Epithelial cell of prostate (primary cell): ENCODE results near the gene EFL1.
A peak's percentile ranks its signal among the peaks of the same experiment; 100 is the strongest.
"Not testable (repeated sequence)": the region's sequence is repeated elsewhere in the genome, so short reads cannot be mapped to it uniquely, and the experiment has no call there.

Experiments
- DNase-seq: peaks from one replicate; pipeline ENCODE4 v3.0.0-alpha.2; 2011; ENCODE audit warnings: low read depth, low spot score
- H3K27ac ChIP-seq: fragments of 450-650 bp; 2 replicates; pipeline ENCODE4 v1.5.1; 2017; ENCODE audit warnings: mild to moderate bottlenecking

EFL1 gene

GRCh38 chr15:82210066-82210597 lies 52.4 kb downstream of the EFL1 start:
- H3K27ac ChIP-seq, DNase-seq: not testable (repeated sequence)

- DNase-seq, H3K27ac ChIP-seq: not testable (repeated sequence)
Observed at GRCh38 chr15:82204575-82204974, 58.0 kb downstream of the EFL1 start.

- peak; percentile 6 for DNase-seq
- H3K27ac ChIP-seq = no peak overlapping the region
Observed at GRCh38 chr15:82197733-82198594, 64.6 kb downstream of the EFL1 start.

- no peak for DNase-seq
- H3K27ac ChIP-seq = no peak overlapping the region
Observed at GRCh38 chr15:82196353-82196752, 66.2 kb downstream of the EFL1 start.

- not testable (repeated sequence) for H3K27ac ChIP-seq, DNase-seq
Observed at GRCh38 chr15:82195818-82196217, 66.7 kb downstream of the EFL1 start.

- DNase-seq, H3K27ac ChIP-seq: not testable (repeated sequence)
Observed at GRCh38 chr15:82194488-82194887, 68.0 kb downstream of the EFL1 start.

- not testable (repeated sequence) for DNase-seq, H3K27ac ChIP-seq
Observed at GRCh38 chr15:82193435-82193834, 69.1 kb downstream of the EFL1 start.

GRCh38 chr15:82192394-82192793 lies 70.1 kb downstream of the EFL1 start:
- not testable (repeated sequence) for DNase-seq, H3K27ac ChIP-seq

- no peak overlapping the region for H3K27ac ChIP-seq
- DNase-seq = no peak
Observed at GRCh38 chr15:82186719-82187406, 75.7 kb downstream of the EFL1 start.

- no peak for DNase-seq
- no peak overlapping the region for H3K27ac ChIP-seq
Observed at GRCh38 chr15:82186161-82186560, 76.4 kb downstream of the EFL1 start.

GRCh38 chr15:82184776-82185175 lies 77.8 kb downstream of the EFL1 start:
- no peak overlapping the region for H3K27ac ChIP-seq
- no peak for DNase-seq

- DNase-seq = no peak
- H3K27ac ChIP-seq = no peak overlapping the region
Observed at GRCh38 chr15:82184355-82184754, 78.2 kb downstream of the EFL1 start.

GRCh38 chr15:82183121-82184031 lies 79.2 kb downstream of the EFL1 start:
- no peak overlapping the region for H3K27ac ChIP-seq
- no peak for DNase-seq

- no peak overlapping the region for H3K27ac ChIP-seq
- no peak for DNase-seq
Observed at GRCh38 chr15:82181371-82181770, 81.2 kb downstream of the EFL1 start.

- DNase-seq = peak; percentile 49
- peak overlapping the region; percentile 41 for H3K27ac ChIP-seq
Observed at GRCh38 chr15:82178061-82178460, 84.5 kb downstream of the EFL1 start.

- DNase-seq = peak; percentile 50
- peak overlapping the region; percentile 41 for H3K27ac ChIP-seq
Observed at GRCh38 chr15:82177291-82178010, 85.1 kb downstream of the EFL1 start.

- no peak for DNase-seq
- H3K27ac ChIP-seq = no peak overlapping the region
Observed at GRCh38 chr15:82176542-82176941, 86.0 kb downstream of the EFL1 start.

GRCh38 chr15:82174471-82175235 lies 87.9 kb downstream of the EFL1 start:
- no peak for DNase-seq
- H3K27ac ChIP-seq = no peak overlapping the region

- DNase-seq = no peak
- H3K27ac ChIP-seq = no peak overlapping the region
Observed at GRCh38 chr15:82173108-82173507, 89.4 kb downstream of the EFL1 start.
